PC-3 (cell line): ENCODE data around the gene KMT2C. TPM values are rescaled to one million over a fixed set of nuclear protein-coding genes. Genes with fewer than 3 reads are reported as not detected.

Source experiments
- ATAC-seq: fragments of 200-7000 bp; cut with Tn5 transposase; 2 replicates; pipeline ENCODE4 v1.9.1; 2020; ENCODE audit warnings: mild to moderate bottlenecking, moderate library complexity
- BruUV-seq: library from RNA; stranded (reverse); fragments of 400-500 nt; replicated peaks from 2 replicates; lab custom pipeline; 2021; lab: Mats Ljungman, UMichigan
- CTCF ChIA-PET: fragments of 300-600 bp; sonication (Branson Sonifier 250); formaldehyde crosslinking; loops from one replicate; lab custom pipeline; 2022; ENCODE audit warnings: antibody characterized with exemption; lab: Charles Lee
- POLR2A ChIA-PET: fragments of 300-600 bp; sonication (Branson Sonifier 250); formaldehyde crosslinking; loops from one replicate; lab custom pipeline; 2022; ENCODE audit warnings: antibody characterized with exemption; ENCODE audit not compliant: unreplicated experiment; lab: Charles Lee
- DNase-seq: peaks from one replicate; pipeline ENCODE4 v3.0.0-alpha.2; 2015
- H2AFZ ChIP-seq: fragments of 300-600 bp; sonication (generic); 2 replicates; pipeline ENCODE4 v1.6.0; 2016; ENCODE audit warnings: antibody characterized with exemption, low read length
- H3F3A ChIP-seq: fragments of 300-600 bp; sonication (generic); one replicate; pipeline ENCODE4 v1.6.0; 2017; ENCODE audit warnings: antibody characterized with exemption, low read length, control low read depth, mild to moderate bottlenecking; ENCODE audit not compliant: unreplicated experiment
- H3K27ac ChIP-seq: fragments of 300-600 bp; sonication (generic); 2 replicates; pipeline ENCODE4 v1.5.1; 2016; ENCODE audit warnings: mild to moderate bottlenecking, low read length
- H3K27me3 ChIP-seq: fragments of 300-600 bp; sonication (generic); 2 replicates; pipeline ENCODE4 v1.6.1; 2016; ENCODE audit warnings: low read length, mixed read lengths
- H3K36me3 ChIP-seq: fragments of 300-600 bp; sonication (generic); 2 replicates; pipeline ENCODE4 v1.6.1; 2016; ENCODE audit warnings: low read depth, mixed run types, low read length, mixed read lengths
- H3K4me1 ChIP-seq: fragments of 300-600 bp; sonication (generic); 2 replicates; pipeline ENCODE4 v1.5.1; 2016; ENCODE audit warnings: low read length; ENCODE audit not compliant: insufficient read depth
- H3K4me2 ChIP-seq: fragments of 300-600 bp; sonication (generic); 2 replicates; pipeline ENCODE4 v1.6.0; 2016; ENCODE audit warnings: low read length
- H3K4me3 ChIP-seq: fragments of 300-600 bp; sonication (generic); 2 replicates; pipeline ENCODE4 v1.5.1; 2016; ENCODE audit warnings: mild to moderate bottlenecking, low read length, mixed read lengths
- H3K79me2 ChIP-seq: fragments of 300-600 bp; sonication (generic); 2 replicates; pipeline ENCODE4 v1.6.1; 2017; ENCODE audit warnings: low read length, mixed read lengths
- H3K9ac ChIP-seq: fragments of 300-600 bp; sonication (generic); 2 replicates; pipeline ENCODE4 v1.6.0; 2016; ENCODE audit warnings: mild to moderate bottlenecking, low read length
- H3K9me2 ChIP-seq: fragments of 300-600 bp; sonication (generic); replicated peaks from 2 replicates; pipeline ENCODE4 v1.6.1; 2016; ENCODE audit warnings: mixed run types, low read length, mixed read lengths
- H3K9me3 ChIP-seq: fragments of 300-600 bp; sonication (generic); 2 replicates; pipeline ENCODE4 v1.6.1; 2016; ENCODE audit warnings: low read length, mixed read lengths
- H4K20me1 ChIP-seq: fragments of 300-600 bp; sonication (generic); 2 replicates; pipeline ENCODE4 v1.6.1; 2016; ENCODE audit warnings: low read length, mixed read lengths
- EZH2 ChIP-seq: fragments of 300-600 bp; sonication (generic); IDR thresholded peaks from one replicate; pipeline ENCODE4 v1.6.1; 2017; ENCODE audit warnings: antibody characterized with exemption, mild to moderate bottlenecking, low read length; ENCODE audit not compliant: unreplicated experiment
- EZH2phosphoT487 ChIP-seq: fragments of 300-600 bp; sonication (generic); IDR thresholded peaks from 2 replicates; pipeline ENCODE4 v1.6.1; 2018; ENCODE audit warnings: mild to moderate bottlenecking, antibody characterized with exemption, low read length, borderline replicate concordance
- intact Hi-C: fragments of 100-400 bp; cut with micrococcal nuclease; formaldehyde crosslinking; loops from 2 replicates; pipeline ENCODE4 v1.9.0; 2023
- total RNA-seq: library from RNA; depleted of rRNA; stranded (reverse); fragments of >200 nt; gene quantifications from 2 replicates; pipeline ENCODE4 v1.2.3, GENCODE V29; 2014
- TF ChIP-seq, protein P1 (sequence below): fragments of 300-600 bp; sonication (generic); conservative IDR thresholded peaks from 2 replicates; pipeline ENCODE4 v1.5.1; 2017; ENCODE audit warnings: antibody characterized with exemption, low read depth, mild to moderate bottlenecking, low read length

KMT2C gene
- total RNA-seq, 1 experiment from 2014 or later = 15.3 TPM

DNA sequence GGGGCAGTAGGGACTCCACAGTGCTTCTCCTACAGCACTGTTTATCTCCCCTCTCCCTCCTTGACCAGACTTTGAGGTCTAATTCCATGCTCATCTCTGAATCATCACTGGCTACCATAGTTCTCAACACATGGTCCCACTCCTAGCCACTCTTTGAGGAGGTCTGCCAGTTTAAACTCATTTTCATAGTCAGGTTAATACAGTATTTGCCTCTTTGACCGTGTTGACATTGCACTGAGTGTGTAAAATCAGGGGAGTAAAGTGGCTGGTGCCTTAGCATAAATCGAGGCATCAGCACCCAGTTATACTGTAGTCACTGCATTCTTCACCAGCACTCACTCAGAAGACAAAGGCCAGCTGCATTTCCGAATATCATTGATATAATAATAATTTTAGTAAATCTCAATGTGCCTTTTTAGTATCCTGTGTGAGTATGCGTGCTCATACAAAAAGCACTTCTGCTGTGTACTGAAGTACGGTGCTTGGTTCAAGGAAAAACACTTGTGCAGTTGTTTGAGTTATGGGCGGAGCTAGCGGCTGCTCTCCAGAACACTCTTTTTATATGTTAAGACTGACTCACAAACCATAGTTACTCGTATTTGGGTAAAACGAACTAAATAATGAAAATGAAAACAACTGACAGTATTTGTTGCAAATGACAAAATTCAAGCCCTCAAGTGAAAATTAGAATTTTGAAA lies 320.6 kb downstream of the KMT2C start:
- Histone ChIP-seq H3K4me2 (no peak overlapping the region), H3K9me3 (no peaks in the 10 kb centered on the region), H3K9ac (no peak overlapping the region), H3K4me1 (no peaks in the 10 kb centered on the region), H3K79me2 (no peaks in the 10 kb centered on the region), H4K20me1 (no peaks in the 10 kb centered on the region), H3K36me3 (peaks cover 6% of the 10 kb centered on the region; the same call in 1 of the 2 replicates), H2AFZ (no peak overlapping the region), H3K27me3 (no peaks in the 10 kb centered on the region), H3F3A (no peaks in the 10 kb centered on the region), H3K9me2 (no peaks in the 10 kb centered on the region), H3K4me3 (no peak overlapping the region), H3K27ac (no peak overlapping the region)
- POLR2A ChIA-PET = no interaction called here
- no TSS peak for BruUV-seq
- ATAC-seq (peak; percentile 38), DNase-seq (no peak)
- CTCF ChIA-PET = no interaction called here
- intact Hi-C loops = no loop called here
- TF ChIP-seq EZH2phosphoT487 (no peak), EZH2 (no peak)
- TF ChIP-seq, protein P1, sequence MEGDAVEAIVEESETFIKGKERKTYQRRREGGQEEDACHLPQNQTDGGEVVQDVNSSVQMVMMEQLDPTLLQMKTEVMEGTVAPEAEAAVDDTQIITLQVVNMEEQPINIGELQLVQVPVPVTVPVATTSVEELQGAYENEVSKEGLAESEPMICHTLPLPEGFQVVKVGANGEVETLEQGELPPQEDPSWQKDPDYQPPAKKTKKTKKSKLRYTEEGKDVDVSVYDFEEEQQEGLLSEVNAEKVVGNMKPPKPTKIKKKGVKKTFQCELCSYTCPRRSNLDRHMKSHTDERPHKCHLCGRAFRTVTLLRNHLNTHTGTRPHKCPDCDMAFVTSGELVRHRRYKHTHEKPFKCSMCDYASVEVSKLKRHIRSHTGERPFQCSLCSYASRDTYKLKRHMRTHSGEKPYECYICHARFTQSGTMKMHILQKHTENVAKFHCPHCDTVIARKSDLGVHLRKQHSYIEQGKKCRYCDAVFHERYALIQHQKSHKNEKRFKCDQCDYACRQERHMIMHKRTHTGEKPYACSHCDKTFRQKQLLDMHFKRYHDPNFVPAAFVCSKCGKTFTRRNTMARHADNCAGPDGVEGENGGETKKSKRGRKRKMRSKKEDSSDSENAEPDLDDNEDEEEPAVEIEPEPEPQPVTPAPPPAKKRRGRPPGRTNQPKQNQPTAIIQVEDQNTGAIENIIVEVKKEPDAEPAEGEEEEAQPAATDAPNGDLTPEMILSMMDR = no peak

DNA sequence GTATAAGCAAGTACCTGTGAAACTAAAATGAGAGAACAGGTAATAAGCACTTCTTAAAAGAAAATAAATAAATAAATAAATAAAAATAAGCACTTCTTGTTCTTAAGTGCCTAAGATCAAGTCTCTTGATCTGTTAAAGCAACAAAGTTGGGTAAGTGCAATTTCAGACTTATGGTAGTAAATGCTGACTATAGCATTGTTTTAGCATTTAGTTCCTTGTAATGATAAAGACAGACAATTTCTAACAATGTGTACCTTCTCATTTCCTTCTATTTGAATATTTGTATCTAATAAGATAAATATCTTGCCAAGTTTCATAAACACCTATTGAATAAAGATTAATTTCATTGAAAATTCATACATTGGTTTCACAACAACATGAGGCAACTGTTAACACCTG lies 323.0 kb downstream of the KMT2C start:
- CTCF ChIA-PET = no interaction called here
- no peaks in the 10 kb centered on the region for H3K9me3 ChIP-seq
- no peaks in the 10 kb centered on the region for H3F3A ChIP-seq
- no peaks in the 10 kb centered on the region for H3K4me1 ChIP-seq
- TF ChIP-seq, protein P1 = no peak
- TF ChIP-seq EZH2 = no peak
- TF ChIP-seq EZH2phosphoT487 = no peak
- H4K20me1 ChIP-seq = no peaks in the 10 kb centered on the region
- H3K4me2 ChIP-seq = no peak overlapping the region
- DNase-seq = no peak
- no peaks in the 10 kb centered on the region for H3K9me2 ChIP-seq
- no peak overlapping the region for H3K9ac ChIP-seq
- H3K27me3 ChIP-seq = no peaks in the 10 kb centered on the region
- POLR2A ChIA-PET = no interaction called here
- H3K36me3 ChIP-seq = no peaks in the 10 kb centered on the region; the same call in 1 of the 2 replicates
- intact Hi-C loops = no loop called here
- no peak for ATAC-seq
- no peaks in the 10 kb centered on the region for H3K79me2 ChIP-seq
- BruUV-seq = no TSS peak
- H2AFZ ChIP-seq = no peak overlapping the region
- H3K27ac ChIP-seq = no peak overlapping the region
- H3K4me3 ChIP-seq = no peak overlapping the region

DNA sequence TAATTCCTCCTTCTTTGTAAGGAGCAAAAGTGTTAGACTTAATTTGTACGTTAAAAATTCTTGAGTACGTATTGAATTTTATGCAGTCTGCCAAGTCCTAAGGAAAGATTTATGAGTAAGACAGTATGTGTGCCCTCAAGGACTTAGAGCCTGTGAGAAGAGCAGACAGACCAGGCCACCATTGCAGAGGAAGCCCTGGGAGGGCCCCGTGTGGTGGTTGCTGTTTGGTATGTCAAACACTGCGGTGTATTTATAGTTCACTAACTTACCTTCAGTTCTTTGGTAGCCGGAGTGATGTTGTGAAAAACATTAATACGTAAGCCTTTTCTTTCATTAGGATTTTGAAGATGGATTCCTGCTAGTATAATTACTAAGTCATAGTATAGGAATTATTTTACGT lies 327.4 kb downstream of the KMT2C start:
- Histone ChIP-seq H3K27me3 (no peaks in the 10 kb centered on the region), H2AFZ (no peak overlapping the region), H3K9ac (no peak overlapping the region), H3K36me3 (no peaks in the 10 kb centered on the region), H3K4me3 (no peak overlapping the region), H3K4me2 (no peak overlapping the region), H3K9me3 (no peaks in the 10 kb centered on the region), H3F3A (no peaks in the 10 kb centered on the region), H3K4me1 (no peaks in the 10 kb centered on the region), H3K27ac (no peak overlapping the region), H3K79me2 (no peaks in the 10 kb centered on the region), H4K20me1 (no peaks in the 10 kb centered on the region), H3K9me2 (no peaks in the 10 kb centered on the region)
- intact Hi-C loops = no loop called here
- TF ChIP-seq EZH2phosphoT487 (no peak), EZH2 (no peak)
- ATAC-seq = no peak
- no TSS peak for BruUV-seq
- ChIA-PET CTCF (no interaction called here), POLR2A (no interaction called here)
- no peak for DNase-seq
